ENCODE data around the gene CHMP4A. TPM values are rescaled to one million over a fixed set of nuclear protein-coding genes. Genes with fewer than 3 reads are reported as not detected.

The CHMP4A gene, protein sequence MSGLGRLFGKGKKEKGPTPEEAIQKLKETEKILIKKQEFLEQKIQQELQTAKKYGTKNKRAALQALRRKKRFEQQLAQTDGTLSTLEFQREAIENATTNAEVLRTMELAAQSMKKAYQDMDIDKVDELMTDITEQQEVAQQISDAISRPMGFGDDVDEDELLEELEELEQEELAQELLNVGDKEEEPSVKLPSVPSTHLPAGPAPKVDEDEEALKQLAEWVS
- total RNA-seq = 16.7 and 27.9 TPM in 2 replicates

GRCh38 chr14:24212924-24213865, at the start of gene CHMP4A:
CHMP4A (minus strand) TSS chr14:24213488; CDS start chr14:24213439, 49 bp downstream.

DNA sequence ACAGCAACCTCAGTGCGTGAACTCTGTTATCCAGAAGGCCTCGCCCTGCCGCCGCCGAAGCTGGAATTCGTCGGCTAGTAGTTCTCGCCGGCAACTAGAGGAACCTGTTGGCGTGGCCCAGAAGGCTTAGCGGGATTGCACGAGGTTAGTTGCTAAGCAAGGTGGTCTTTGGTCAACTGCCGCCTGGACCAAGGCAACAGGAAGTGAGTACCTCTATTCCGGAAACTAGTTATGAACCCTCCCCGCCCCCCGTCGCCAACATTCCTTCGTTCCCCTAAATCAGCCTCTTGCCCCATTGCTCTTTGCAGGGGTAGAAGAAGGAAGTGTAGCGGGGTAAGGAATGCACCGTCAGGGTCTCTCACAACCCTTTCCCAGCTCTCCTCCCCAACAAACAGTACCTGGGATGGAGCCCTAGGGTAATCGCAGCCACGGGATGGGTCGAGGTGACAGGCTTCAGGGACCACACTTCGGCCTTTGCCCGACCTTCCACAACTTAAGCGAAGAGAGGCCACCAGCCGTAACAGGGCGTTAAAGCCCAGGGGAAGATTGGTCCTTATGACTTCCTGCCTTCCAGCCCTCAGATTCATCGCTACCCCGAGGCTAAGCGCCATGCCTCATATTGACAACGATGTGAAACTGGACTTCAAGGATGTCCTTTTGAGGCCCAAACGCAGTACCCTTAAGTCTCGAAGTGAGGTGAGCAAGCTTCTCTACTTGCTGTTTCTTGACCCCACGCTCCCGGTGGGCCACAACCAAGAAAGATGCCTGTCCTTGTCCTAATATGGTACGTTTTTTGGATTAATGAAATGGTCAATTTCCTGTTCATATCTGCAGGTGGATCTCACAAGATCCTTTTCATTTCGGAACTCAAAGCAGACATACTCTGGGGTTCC, 19.6 kb upstream of the CHMP4A start, which contains the start of gene GMPR2:
GMPR2 (plus strand) TSS at position 285 of the 893 bp plus-strand sequence; CDS start at position 610, 325 bp downstream.

GRCh38 chr14:24232121-24232644, 18.9 kb upstream of the CHMP4A start, which contains the start of gene NEDD8:
NEDD8 (minus strand) TSS chr14:24232367; CDS start chr14:24232267, 100 bp downstream.

GRCh38 chr14:24215495-24216344, 2.4 kb upstream of the CHMP4A start, which contains the start of gene MDP1:
MDP1 (minus strand) TSS chr14:24216066; CDS start chr14:24215955, 111 bp downstream.

GRCh38 chr14:24195186-24196070, 17.9 kb downstream of the CHMP4A start, which contains the start of gene TM9SF1:
TM9SF1 (minus strand) TSS chr14:24195441; CDS start chr14:24195019, 422 bp downstream.

GRCh38 chr14:24188251-24189058, 24.8 kb downstream of the CHMP4A start, which contains the start of gene IPO4:
IPO4 (minus strand) TSS chr14:24188816; CDS start chr14:24188787, 29 bp downstream.

DNA sequence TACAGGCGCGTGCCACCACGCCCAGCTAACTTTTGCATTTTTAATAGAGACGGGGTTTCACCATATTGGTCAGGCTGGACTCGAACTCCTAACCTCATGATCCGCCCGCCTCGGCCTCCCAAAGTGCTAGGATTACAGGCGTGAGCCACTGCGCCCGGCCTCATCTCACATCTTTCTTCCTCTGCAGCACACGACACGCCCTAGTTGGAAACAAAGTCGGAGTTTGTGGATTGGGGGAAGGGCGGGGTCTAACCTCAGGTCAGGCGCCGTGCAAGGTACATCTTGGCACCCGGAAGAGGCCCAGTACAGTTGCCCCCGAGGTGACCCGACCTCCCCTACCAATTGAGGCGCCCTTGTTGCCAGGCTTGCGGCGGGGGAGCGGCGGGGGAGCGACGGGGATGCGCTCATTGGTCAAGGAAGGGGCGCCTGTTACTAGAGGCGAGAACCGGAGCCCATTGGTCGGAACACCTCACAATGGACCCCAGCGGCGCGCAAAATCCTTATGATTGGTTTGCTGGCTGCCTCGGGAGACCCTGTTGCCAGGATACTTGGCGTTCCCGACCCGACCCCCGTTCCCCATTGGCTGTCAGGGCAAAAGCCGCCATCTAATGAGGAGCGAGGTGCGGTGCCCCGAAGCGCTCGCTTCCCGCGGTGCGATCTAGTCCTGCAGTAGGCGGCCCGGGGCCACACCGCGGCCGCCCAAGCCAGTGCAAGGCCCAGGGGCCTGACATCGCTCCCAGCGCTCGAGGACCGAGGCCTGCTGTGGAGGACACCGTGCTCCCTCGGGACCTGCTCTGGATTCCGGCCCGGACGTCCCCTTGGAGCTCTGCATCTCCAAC, 41.6 kb downstream of the CHMP4A start, which contains the start of gene REC8:
REC8 (plus strand) TSS at position 659 of the 839 bp plus-strand sequence. CDS start 473 bp downstream, outside the sequence.

DNA sequence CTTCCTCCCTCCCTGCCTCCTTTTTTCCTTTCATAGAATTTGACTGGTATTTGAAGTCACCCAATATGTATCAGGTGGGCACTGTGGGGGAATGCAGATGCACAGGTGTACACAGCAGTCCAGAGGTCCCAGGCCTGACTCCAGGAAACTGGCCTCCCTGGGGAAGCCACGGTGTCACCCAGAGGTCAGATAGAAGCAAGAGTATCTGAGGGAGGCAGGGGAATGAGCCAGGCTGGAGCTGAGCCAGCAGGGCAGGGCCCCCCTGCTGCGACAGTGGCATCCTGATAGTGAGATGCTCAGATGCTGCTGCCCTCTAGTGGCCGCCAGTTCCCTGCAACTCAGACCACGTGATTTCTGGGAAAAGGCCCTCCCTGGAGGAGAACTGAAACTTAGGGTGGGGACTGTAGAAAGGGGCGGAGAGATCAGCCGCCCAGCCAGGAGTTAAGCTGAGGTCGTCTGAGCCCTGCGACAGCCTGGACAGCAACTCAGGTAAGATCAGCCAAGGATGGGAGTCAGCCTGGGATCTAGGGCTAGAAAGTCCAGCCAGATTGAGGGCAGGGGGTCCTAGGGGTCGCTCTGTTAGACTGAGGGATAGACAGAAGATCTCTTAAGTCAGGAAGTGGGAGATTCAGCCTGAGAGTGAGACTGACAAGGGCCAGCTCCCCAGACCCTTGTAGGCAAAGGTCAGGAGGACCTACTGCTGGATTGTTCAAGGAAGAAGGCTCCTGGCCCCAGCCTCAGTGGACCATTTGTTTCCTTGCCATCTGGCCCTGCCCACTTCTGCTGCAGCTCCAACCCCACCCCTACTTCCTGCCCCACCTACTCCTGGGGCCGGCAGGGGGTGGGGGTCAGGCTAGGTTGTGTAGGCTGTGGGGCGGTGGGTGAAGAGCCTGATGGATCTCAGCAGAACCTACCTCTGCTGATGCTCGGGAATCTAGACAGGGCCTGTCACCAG, 52.2 kb downstream of the CHMP4A start, which contains the start of gene IRF9:
IRF9 (plus strand) TSS at position 416 of the 955 bp plus-strand sequence. CDS start 880 bp downstream, outside the sequence.

Other genes starting within 250 kb of the CHMP4A start
- 11.9 and 13.7 TPM in 2 replicates for gene DHRS4L2, start 224.6 kb downstream of the CHMP4A start, total RNA-seq
- 0.09 TPM in 1 of 2 replicates, not detected in the other for gene CARMIL3, start 161.5 kb downstream of the CHMP4A start, total RNA-seq
- not detected in 2 replicates for gene CPNE6, start 141.9 kb downstream of the CHMP4A start, total RNA-seq
- 5.1 and 17.4 TPM in 2 replicates for gene PCK2, start 119.2 kb downstream of the CHMP4A start, total RNA-seq
- gene DCAF11, start 98.7 kb downstream of the CHMP4A start, total RNA-seq = 42.3 and 47.3 TPM in 2 replicates
- 0.19 and 0.45 TPM in 2 replicates for gene NRL, start 98.5 kb downstream of the CHMP4A start, total RNA-seq
- gene FITM1, start 82.8 kb downstream of the CHMP4A start, total RNA-seq = 0.19 and 0.27 TPM in 2 replicates
- 78.5 and 103 TPM in 2 replicates for gene PSME1, start 77.3 kb downstream of the CHMP4A start, total RNA-seq
- 23.2 and 23.7 TPM in 2 replicates for gene EMC9, start 71.9 kb downstream of the CHMP4A start, total RNA-seq
- gene PSME2, start 66.9 kb downstream of the CHMP4A start, total RNA-seq = 101 and 105 TPM in 2 replicates
- gene RNF31, start 66.0 kb downstream of the CHMP4A start, total RNA-seq = 28.9 and 29.3 TPM in 2 replicates
- gene IRF9, start 52.2 kb downstream of the CHMP4A start, total RNA-seq = 39.4 and 47.7 TPM in 2 replicates
- gene REC8, start 41.4 kb downstream of the CHMP4A start, total RNA-seq = 1.3 and 4.2 TPM in 2 replicates
- gene IPO4, start 24.7 kb downstream of the CHMP4A start, total RNA-seq = 41.1 and 49.6 TPM in 2 replicates
- gene TM9SF1, start 18.0 kb downstream of the CHMP4A start, total RNA-seq = 38.6 and 53.6 TPM in 2 replicates
- 0.09 TPM in 1 of 2 replicates, not detected in the other for gene TSSK4, start 7.8 kb downstream of the CHMP4A start, total RNA-seq
- gene MDP1, start 2.6 kb upstream of the CHMP4A start, total RNA-seq = 8.6 and 8.8 TPM in 2 replicates
- gene NEDD8, start 18.9 kb upstream of the CHMP4A start, total RNA-seq = 235 and 253 TPM in 2 replicates
- 76.5 and 85.2 TPM in 2 replicates for gene GMPR2, start 19.4 kb upstream of the CHMP4A start, total RNA-seq
- gene TINF2, start 29.1 kb upstream of the CHMP4A start, total RNA-seq = 38.1 and 43.4 TPM in 2 replicates
- gene TGM1, start 49.7 kb upstream of the CHMP4A start, total RNA-seq = 0.36 and 0.75 TPM in 2 replicates
- gene RABGGTA, start 58.1 kb upstream of the CHMP4A start, total RNA-seq = 20.5 and 21.1 TPM in 2 replicates
- gene DHRS1, start 86.3 kb upstream of the CHMP4A start, total RNA-seq = 6.6 and 7.3 TPM in 2 replicates
- 24.8 and 25.4 TPM in 2 replicates for gene NOP9, start 86.4 kb upstream of the CHMP4A start, total RNA-seq
- gene CIDEB, start 94.5 kb upstream of the CHMP4A start, total RNA-seq = 1.4 and 2.8 TPM in 2 replicates
- 2.9 and 5.6 TPM in 2 replicates for gene LTB4R2, start 96.7 kb upstream of the CHMP4A start, total RNA-seq
- gene LTB4R, start 98.0 kb upstream of the CHMP4A start, total RNA-seq = 1.7 and 3.3 TPM in 2 replicates
- 37.2 and 43.1 TPM in 2 replicates for gene ADCY4, start 121.6 kb upstream of the CHMP4A start, total RNA-seq
- gene RIPK3, start 126.5 kb upstream of the CHMP4A start, total RNA-seq = 2.9 and 3.5 TPM in 2 replicates
- gene NFATC4, start 154.7 kb upstream of the CHMP4A start, total RNA-seq = 14.8 and 25.8 TPM in 2 replicates
- 8.0 and 14.1 TPM in 2 replicates for gene NYNRIN, start 185.5 kb upstream of the CHMP4A start, total RNA-seq
- gene CBLN3, start 216.2 kb upstream of the CHMP4A start, total RNA-seq = 1.3 and 2.6 TPM in 2 replicates
- 46.2 and 73.3 TPM in 2 replicates for gene KHNYN, start 216.5 kb upstream of the CHMP4A start, total RNA-seq
- 7.9 and 9.3 TPM in 2 replicates for gene SDR39U1, start 229.3 kb upstream of the CHMP4A start, total RNA-seq